ENCODE results near the gene FGR.

FGR gene

DNA sequence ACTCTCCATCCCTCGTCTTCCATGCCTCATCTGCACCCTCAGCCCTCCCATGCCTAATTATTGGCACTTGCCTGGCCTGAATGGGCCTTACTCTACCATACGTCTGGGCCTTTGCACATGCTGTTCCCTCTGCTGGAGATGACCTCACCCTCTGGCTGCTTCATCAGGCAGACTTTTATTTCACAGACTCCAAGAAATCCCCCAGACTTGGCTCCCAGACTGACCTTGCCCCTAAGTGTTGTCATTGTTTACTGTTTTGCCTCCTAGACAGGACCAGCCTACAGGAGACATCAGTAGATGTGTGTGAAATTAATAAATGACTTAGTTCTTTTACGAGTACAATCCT, 25.8 kb downstream of the FGR start:
- TF ChIP-seq POLR2A (IDR thresholded peaks at IDR 0.05; ENCODE audit: low read depth, low read length) (no peak), TAF1 (IDR thresholded peaks at IDR 0.05; ENCODE audit: low read depth, low read length) (no peak), POLR2AphosphoS5 (IDR thresholded peaks at IDR 0.05; ENCODE audit: low read depth, low read length) (no peak), POU2F2 (IDR thresholded peaks at IDR 0.05; ENCODE audit: low read depth, low read length) (no peak), SPI1 (IDR thresholded peaks at IDR 0.05; ENCODE audit: low read depth, low read length) (no peak), PAX5 (IDR thresholded peaks at IDR 0.05; ENCODE audit: insufficient read depth, low read length, severe bottlenecking) (no peak)
- DNase-seq (ENCODE audit: insufficient read length, low spot score) (no peak), FAIRE-seq (no peak)

GRCh38 chr1:27607239-27607804, 27.7 kb downstream of the FGR start:
- no peak for DNase-seq (ENCODE audit: insufficient read length, low spot score)
- no peak for FAIRE-seq
- TF ChIP-seq PAX5 (IDR thresholded peaks at IDR 0.05; ENCODE audit: insufficient read depth, low read length, severe bottlenecking): no peak
- no peak for TF ChIP-seq POU2F2 (IDR thresholded peaks at IDR 0.05; ENCODE audit: low read depth, low read length)
- TF ChIP-seq POLR2AphosphoS5 (IDR thresholded peaks at IDR 0.05; ENCODE audit: low read depth, low read length): no peak
- no peak for TF ChIP-seq TAF1 (IDR thresholded peaks at IDR 0.05; ENCODE audit: low read depth, low read length)
- TF ChIP-seq POLR2A (IDR thresholded peaks at IDR 0.05; ENCODE audit: low read depth, low read length): no peak
- no peak for TF ChIP-seq SPI1 (IDR thresholded peaks at IDR 0.05; ENCODE audit: low read depth, low read length)

DNA sequence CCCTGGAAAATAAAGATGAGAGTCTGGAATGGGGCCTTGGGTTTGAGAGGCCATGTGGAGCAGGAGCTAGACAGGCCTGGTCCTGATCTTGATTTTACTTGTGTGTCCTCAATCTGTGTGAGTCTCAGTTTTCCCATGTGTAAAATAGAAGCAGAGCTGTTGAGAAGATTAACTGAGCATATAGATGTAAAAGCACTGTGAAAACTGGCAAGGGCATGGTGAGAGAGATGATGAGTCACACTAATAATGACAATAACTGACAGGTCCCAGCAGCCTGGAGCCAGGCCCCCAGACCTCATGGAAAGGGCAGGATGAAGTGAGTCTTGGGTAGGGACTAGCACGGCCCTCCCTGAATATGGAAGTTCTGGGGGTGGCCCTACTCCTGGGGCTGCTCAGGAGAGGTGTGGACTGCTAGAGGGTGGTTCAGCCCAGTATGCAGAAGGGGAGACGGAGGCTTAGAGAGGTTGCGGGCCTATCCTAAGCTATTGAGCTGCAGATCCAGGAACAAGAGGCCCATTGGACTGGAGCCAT, 28.2 kb downstream of the FGR start:
- no peak for TF ChIP-seq TAF1 (IDR thresholded peaks at IDR 0.05; ENCODE audit: low read depth, low read length)
- no peak for TF ChIP-seq POU2F2 (IDR thresholded peaks at IDR 0.05; ENCODE audit: low read depth, low read length)
- TF ChIP-seq POLR2AphosphoS5 (IDR thresholded peaks at IDR 0.05; ENCODE audit: low read depth, low read length): no peak
- TF ChIP-seq POLR2A (IDR thresholded peaks at IDR 0.05; ENCODE audit: low read depth, low read length): no peak
- TF ChIP-seq SPI1 (IDR thresholded peaks at IDR 0.05; ENCODE audit: low read depth, low read length): no peak
- TF ChIP-seq PAX5 (IDR thresholded peaks at IDR 0.05; ENCODE audit: insufficient read depth, low read length, severe bottlenecking): no peak
- no peak for FAIRE-seq
- DNase-seq (ENCODE audit: insufficient read length, low spot score): no peak

DNA sequence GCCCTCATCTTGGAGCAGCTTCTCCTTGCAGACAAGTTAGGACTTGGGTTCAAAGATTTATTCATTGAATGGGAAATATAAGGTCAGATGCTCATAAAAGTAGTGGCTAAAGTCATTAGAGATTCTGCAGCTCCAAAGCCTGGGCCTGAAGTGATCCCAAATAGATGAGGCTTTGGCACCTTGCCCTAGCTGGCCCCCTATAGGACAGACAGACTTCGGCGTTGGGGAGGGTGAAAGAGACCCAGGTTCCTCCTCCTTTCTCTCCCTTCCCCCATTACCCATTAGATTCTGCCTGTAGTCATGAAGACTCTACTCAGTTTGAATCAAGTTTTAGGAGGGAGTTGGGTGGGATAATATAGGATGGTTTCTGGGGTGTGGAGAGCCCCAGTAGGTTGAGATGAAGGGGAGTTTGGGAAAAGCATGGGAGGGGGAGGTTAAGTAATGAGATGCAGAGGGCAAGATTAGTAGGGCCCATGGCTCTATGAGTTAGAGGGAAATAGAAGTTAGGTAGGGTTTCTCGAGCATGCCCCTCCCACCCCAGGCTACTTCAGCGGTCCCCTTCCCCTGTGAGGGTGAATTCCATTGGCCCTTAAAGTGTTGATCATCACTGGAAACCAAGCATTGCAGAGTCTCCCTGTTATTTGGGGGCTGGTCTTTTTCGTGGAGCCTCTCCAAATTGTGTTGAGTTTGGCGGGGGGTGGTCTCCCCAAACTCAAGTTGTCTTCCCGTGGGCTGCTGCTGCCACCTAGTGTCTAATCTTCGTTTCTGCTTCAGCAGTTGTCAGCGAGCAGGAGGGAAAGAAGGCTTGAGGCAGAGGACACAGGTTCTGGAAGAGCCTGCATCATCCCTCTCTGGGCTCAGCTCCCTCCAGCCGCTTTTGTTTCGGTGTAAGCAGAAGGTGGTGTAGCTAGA, 28.9 kb downstream of the FGR start:
- no peak for DNase-seq (ENCODE audit: insufficient read length, low spot score)
- peak; percentile 93 for FAIRE-seq
- TF ChIP-seq POU2F2 (IDR thresholded peaks at IDR 0.05; ENCODE audit: low read depth, low read length): no peak
- TF ChIP-seq POLR2A (IDR thresholded peaks at IDR 0.05; ENCODE audit: low read depth, low read length): no peak
- no peak for TF ChIP-seq SPI1 (IDR thresholded peaks at IDR 0.05; ENCODE audit: low read depth, low read length)
- TF ChIP-seq TAF1 (IDR thresholded peaks at IDR 0.05; ENCODE audit: low read depth, low read length): no peak
- no peak for TF ChIP-seq PAX5 (IDR thresholded peaks at IDR 0.05; ENCODE audit: insufficient read depth, low read length, severe bottlenecking)
- no peak for TF ChIP-seq POLR2AphosphoS5 (IDR thresholded peaks at IDR 0.05; ENCODE audit: low read depth, low read length)

GRCh38 chr1:27605300-27605766, 29.7 kb downstream of the FGR start:
- DNase-seq (ENCODE audit: insufficient read length, low spot score) (no peak), FAIRE-seq (peak; percentile 75)
- TF ChIP-seq PAX5 (IDR thresholded peaks at IDR 0.05; ENCODE audit: insufficient read depth, low read length, severe bottlenecking) (no peak), TAF1 (IDR thresholded peaks at IDR 0.05; ENCODE audit: low read depth, low read length) (no peak), POLR2AphosphoS5 (IDR thresholded peaks at IDR 0.05; ENCODE audit: low read depth, low read length) (no peak)

GRCh38 chr1:27604579-27605299, 30.2 kb downstream of the FGR start:
- no peak for DNase-seq (ENCODE audit: insufficient read length, low spot score)
- TF ChIP-seq POU2F2 (IDR thresholded peaks at IDR 0.05; ENCODE audit: low read depth, low read length) (no peak), PAX5 (IDR thresholded peaks at IDR 0.05; ENCODE audit: insufficient read depth, low read length, severe bottlenecking) (no peak), SPI1 (IDR thresholded peaks at IDR 0.05; ENCODE audit: low read depth, low read length) (no peak), POLR2AphosphoS5 (IDR thresholded peaks at IDR 0.05; ENCODE audit: low read depth, low read length) (no peak), POLR2A (IDR thresholded peaks at IDR 0.05; ENCODE audit: low read depth, low read length) (no peak), TAF1 (IDR thresholded peaks at IDR 0.05; ENCODE audit: low read depth, low read length) (no peak)
- no peak for FAIRE-seq

GRCh38 chr1:27603681-27604578, 31.1 kb downstream of the FGR start, which contains the start of gene AHDC1:
TSS of gene AHDC1 (minus strand) at chr1:27604144. CDS start at chr1:27552115, 52,029 bp downstream.
- TF ChIP-seq PAX5 (IDR thresholded peaks at IDR 0.05; ENCODE audit: insufficient read depth, low read length, severe bottlenecking): peak; percentile 72
- TF ChIP-seq SPI1 (IDR thresholded peaks at IDR 0.05; ENCODE audit: low read depth, low read length): no peak
- FAIRE-seq (peak; percentile 93), DNase-seq (ENCODE audit: insufficient read length, low spot score) (peak; percentile 96)

- FAIRE-seq: no peak
- DNase-seq (ENCODE audit: insufficient read length, low spot score): peak; percentile 72
- TF ChIP-seq POLR2AphosphoS5 (IDR thresholded peaks at IDR 0.05; ENCODE audit: low read depth, low read length) (no peak), TAF1 (IDR thresholded peaks at IDR 0.05; ENCODE audit: low read depth, low read length) (no peak), PAX5 (IDR thresholded peaks at IDR 0.05; ENCODE audit: insufficient read depth, low read length, severe bottlenecking) (no peak), SPI1 (IDR thresholded peaks at IDR 0.05; ENCODE audit: low read depth, low read length) (no peak), POU2F2 (IDR thresholded peaks at IDR 0.05; ENCODE audit: low read depth, low read length) (no peak), POLR2A (IDR thresholded peaks at IDR 0.05; ENCODE audit: low read depth, low read length) (no peak)
These were observed 31.7 kb downstream of the FGR start for GRCh38 chr1:27603309-27603680.
